Endodermal cell (in vitro differentiated cells): ENCODE data around the gene MLH1. TPM values are rescaled to one million over a fixed set of nuclear protein-coding genes. Genes with fewer than 3 reads are reported as not detected.
A peak's percentile ranks its signal among the peaks of the same experiment; 100 is the strongest.

Source experiments
- DNase-seq: peaks from one replicate; pipeline ENCODE4 v3.0.0-alpha.2; 2017
- H3K27ac ChIP-seq: 2 replicates; pipeline ENCODE4 v1.5.1; 2013; ENCODE audit warnings: mild to moderate bottlenecking, low read depth, low read length, moderate library complexity
- H3K27me3 ChIP-seq: 2 replicates; pipeline ENCODE4 v1.6.1; 2013; ENCODE audit warnings: mild to moderate bottlenecking, low read length, moderate library complexity; ENCODE audit not compliant: insufficient read depth, control insufficient read depth, poor library complexity, severe bottlenecking
- H3K36me3 ChIP-seq: 2 replicates; pipeline ENCODE4 v1.7.0; 2013; ENCODE audit warnings: mild to moderate bottlenecking, low read length, moderate library complexity; ENCODE audit not compliant: control insufficient read depth, insufficient read depth
- H3K4me1 ChIP-seq: one replicate; pipeline ENCODE4 v1.7.0; 2013; ENCODE audit warnings: low read length; ENCODE audit not compliant: control insufficient read depth, insufficient read depth
- H3K4me3 ChIP-seq: 2 replicates; pipeline ENCODE4 v1.5.1; 2013; ENCODE audit warnings: mild to moderate bottlenecking, low read length, moderate library complexity
- H3K9ac ChIP-seq: 2 replicates; pipeline ENCODE4 v1.6.1; 2013; ENCODE audit warnings: mild to moderate bottlenecking, low read length, moderate library complexity; ENCODE audit not compliant: poor library complexity, severe bottlenecking; ENCODE audit errors: extremely low read depth
- H3K9me3 ChIP-seq: 2 replicates; pipeline ENCODE4 v1.6.1; 2013; ENCODE audit warnings: mild to moderate bottlenecking, low read length, moderate library complexity; ENCODE audit not compliant: control insufficient read depth
- H3K27ac Mint-ChIP-seq: 2 replicates; pipeline ENCODE4 v1.8.0; 2020; ENCODE audit warnings: mixed read lengths
- H3K27me3 Mint-ChIP-seq: 2 replicates; pipeline ENCODE4 v1.8.0; 2021; ENCODE audit warnings: mild to moderate bottlenecking, mixed read lengths; ENCODE audit not compliant: insufficient read depth
- H3K36me3 Mint-ChIP-seq: 2 replicates; pipeline ENCODE4 v1.8.0; 2020; ENCODE audit warnings: low read depth, mixed read lengths
- H3K4me1 Mint-ChIP-seq: 2 replicates; pipeline ENCODE4 v1.8.0; 2020; ENCODE audit warnings: mixed read lengths
- H3K4me3 Mint-ChIP-seq: 2 replicates; pipeline ENCODE4 v1.8.0; 2020; ENCODE audit warnings: mild to moderate bottlenecking, moderate library complexity, mixed read lengths
- H3K9me3 Mint-ChIP-seq: 2 replicates; pipeline ENCODE4 v1.8.0; 2020; ENCODE audit warnings: mild to moderate bottlenecking, mixed read lengths
- CTCF ChIP-seq: fragments of 200-600 bp; sonication (generic); conservative IDR thresholded peaks from 2 replicates; pipeline ENCODE4 v1.5.0; 2021; ENCODE audit warnings: antibody characterized with exemption, mild to moderate bottlenecking
- WGBS, 2 experiments: methylation state at CpG; one replicate each; pipeline versions ENCODE4 v1.1.5 to v1.1.7; 2013; ENCODE audit warnings: missing lambda C conversion rate in 2 of 2, mixed read lengths in 1 of 2; ENCODE audit not compliant: insufficient coverage in 1 of 2, insufficient read length in 1 of 2; 5-methylcytosine and 5-hydroxymethylcytosine counted together
- total RNA-seq, 2 donors: library from RNA; stranded (reverse); fragmentation: NEBNext Ultra II Directional in 1 of 2; extraction: Animal tissue kit (Norgen Biotek cat#: 25700) in 1 of 2; gene quantifications; 2 replicates in 1 of 2; 3 replicates in 1 of 2; pipeline ENCODE4 v1.2.1, GENCODE V29; 2021

MLH1 gene
- total RNA-seq, 2 donors from 2014 or later = 36.4 to 47.0 TPM

DNA sequence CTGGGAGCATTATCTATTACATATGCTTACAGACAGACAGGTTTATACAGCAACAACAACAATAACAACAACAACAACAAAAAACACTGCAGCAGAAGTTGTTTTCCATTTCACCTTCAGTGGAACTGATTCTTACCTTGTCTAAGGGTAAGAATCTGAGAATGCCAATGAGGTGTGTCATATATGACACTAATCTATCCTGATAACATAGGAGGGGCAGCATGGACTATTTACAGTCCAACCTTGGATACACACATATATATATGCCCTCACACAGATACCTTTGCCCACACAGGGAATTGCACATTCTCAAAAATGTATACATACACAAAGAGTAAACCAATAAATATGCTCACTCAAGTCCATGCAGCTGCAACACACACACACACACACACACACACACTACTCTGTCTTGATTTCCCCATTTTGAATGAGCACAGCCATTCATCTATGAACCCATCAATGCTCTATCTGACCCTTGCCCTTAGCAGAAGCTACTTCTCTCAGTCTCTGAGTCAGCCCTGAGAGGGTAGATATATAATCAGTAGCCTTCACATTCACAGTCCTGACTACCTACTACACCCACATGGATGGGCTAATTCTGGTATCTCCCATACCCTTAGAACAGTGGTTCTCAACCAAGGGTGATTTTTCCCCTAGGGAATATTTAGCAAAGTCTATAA is 38.7 kb upstream of the MLH1 start:
- no peaks in the 10 kb centered on the region for H3K27me3 Mint-ChIP-seq
- no peak overlapping the region for H3K4me3 Mint-ChIP-seq
- H3K4me1 ChIP-seq = no peaks in the 10 kb centered on the region
- no peak for DNase-seq
- no peaks in the 10 kb centered on the region for H3K9me3 Mint-ChIP-seq
- H3K9me3 ChIP-seq = no peaks in the 10 kb centered on the region
- peaks cover 4% of the 10 kb centered on the region for H3K4me1 Mint-ChIP-seq
- H3K27me3 ChIP-seq = no peaks in the 10 kb centered on the region
- no peak overlapping the region for H3K27ac Mint-ChIP-seq
- H3K9ac ChIP-seq = no peak overlapping the region
- H3K36me3 Mint-ChIP-seq = no peaks in the 10 kb centered on the region
- H3K27ac ChIP-seq = no peak overlapping the region
- no peak for TF ChIP-seq CTCF
- H3K4me3 ChIP-seq = no peak overlapping the region
- H3K36me3 ChIP-seq = no peaks in the 10 kb centered on the region

DNA sequence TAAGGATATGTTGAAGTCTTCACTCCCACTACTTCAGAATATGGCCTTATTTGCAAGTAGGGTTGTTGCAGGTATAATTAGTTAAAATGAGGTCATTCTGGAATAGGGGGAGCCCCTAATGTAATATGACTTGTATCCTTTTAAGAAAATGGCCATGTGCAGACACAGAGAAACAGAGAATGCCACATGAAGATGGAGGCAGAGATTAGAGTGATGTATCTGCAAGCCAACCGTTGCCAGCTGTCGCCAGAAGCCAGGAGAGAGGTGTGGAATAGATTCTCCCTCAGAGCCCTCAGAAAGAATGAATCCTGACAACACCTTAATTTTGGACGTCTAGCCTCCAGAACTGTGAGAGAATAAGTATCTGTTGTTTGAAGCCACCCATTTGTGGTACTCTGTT is 37.2 kb upstream of the MLH1 start:
- no peaks in the 10 kb centered on the region for H3K36me3 Mint-ChIP-seq
- no peak for TF ChIP-seq CTCF
- Histone ChIP-seq H3K4me1 (no peaks in the 10 kb centered on the region), H3K9me3 (no peaks in the 10 kb centered on the region), H3K4me3 (no peak overlapping the region), H3K27me3 (no peaks in the 10 kb centered on the region), H3K36me3 (no peaks in the 10 kb centered on the region), H3K9ac (no peak overlapping the region), H3K27ac (no peak overlapping the region)
- no peak overlapping the region for H3K4me3 Mint-ChIP-seq
- 95% methylated on average over 3 of the region's 3 CpGs; no CpG with 5 or more reads in 1 of the 2 experiments for WGBS, 2 experiments
- DNase-seq = no peak
- H3K9me3 Mint-ChIP-seq = no peaks in the 10 kb centered on the region
- H3K4me1 Mint-ChIP-seq = peaks cover 4% of the 10 kb centered on the region
- no peak overlapping the region for H3K27ac Mint-ChIP-seq
- no peaks in the 10 kb centered on the region for H3K27me3 Mint-ChIP-seq

DNA sequence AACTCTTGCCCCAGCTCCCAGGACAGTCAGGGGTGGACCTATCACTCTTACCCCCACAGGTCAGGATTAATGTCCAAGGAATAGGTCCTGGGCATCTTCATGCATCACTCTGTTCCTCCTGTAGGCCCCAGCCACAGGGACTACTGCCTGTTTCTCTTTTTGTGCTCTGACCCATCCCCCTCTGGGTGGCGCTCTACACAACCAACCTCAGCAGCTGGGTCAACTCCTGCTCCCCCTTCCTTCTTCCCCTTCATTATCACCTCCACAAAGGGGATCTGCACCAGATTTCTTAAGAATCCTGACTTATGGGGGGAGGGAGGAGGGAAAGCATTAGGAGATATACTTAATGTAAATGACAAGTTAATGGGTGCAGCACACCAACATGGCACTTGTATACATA is 36.3 kb upstream of the MLH1 start:
- WGBS, 2 experiments = 88% methylated on average over 1 of the region's 1 CpG; no CpG with 5 or more reads in 1 of the 2 experiments
- Mint-ChIP-seq H3K27ac (no peak overlapping the region), H3K9me3 (no peaks in the 10 kb centered on the region), H3K4me3 (no peak overlapping the region), H3K36me3 (no peaks in the 10 kb centered on the region), H3K27me3 (no peaks in the 10 kb centered on the region), H3K4me1 (peaks cover 4% of the 10 kb centered on the region)
- no peak overlapping the region for H3K4me3 ChIP-seq
- DNase-seq = peak; percentile 80
- no peak overlapping the region for H3K27ac ChIP-seq
- no peak overlapping the region for H3K9ac ChIP-seq
- no peaks in the 10 kb centered on the region for H3K4me1 ChIP-seq
- H3K27me3 ChIP-seq = no peaks in the 10 kb centered on the region
- peak; percentile 65 for TF ChIP-seq CTCF
- no peaks in the 10 kb centered on the region for H3K9me3 ChIP-seq
- no peaks in the 10 kb centered on the region for H3K36me3 ChIP-seq
